H1 (cell line): Measurements from ENCODE around the gene RNGTT. TPM values are rescaled to one million over a fixed set of nuclear protein-coding genes. Genes with fewer than 3 reads are reported as not detected.
A peak's percentile ranks its signal among the peaks of the same experiment; 100 is the strongest.

Experiments
- CTCF ChIA-PET: fragments of 300-600 bp; sonication (Branson Sonifier 250); formaldehyde crosslinking; loops from one replicate; lab custom pipeline; 2021; ENCODE audit not compliant: partially characterized antibody; lab: Charles Lee
- POLR2A ChIA-PET: fragments of 300-600 bp; sonication (Branson Sonifier 250); formaldehyde crosslinking; loops from one replicate; lab custom pipeline; 2021; ENCODE audit warnings: inconsistent platforms; ENCODE audit not compliant: partially characterized antibody; lab: Charles Lee
- DNase-seq, 2 experiments: peaks; one replicate each; pipeline versions ENCODE4 v3.0.0 to v3.0.0-alpha.2; 2010 to 2022; ENCODE audit warnings: low spot score in 2 of 2, low read depth in 1 of 2, mixed read lengths in 1 of 2
- FAIRE-seq: peaks from 2 replicates; lab custom pipeline; 2011; peaks lifted over from hg19 to GRCh38; lab: Jason Lieb, UNC
- H2AFZ ChIP-seq: 2 replicates; pipeline ENCODE4 v1.8.1; 2012; ENCODE audit warnings: low read length, inconsistent platforms
- H2AK5ac ChIP-seq: 2 replicates; pipeline ENCODE4 v1.6.1; 2013; ENCODE audit warnings: low read depth, low read length
- H2BK120ac ChIP-seq: replicated peaks from 2 replicates; pipeline ENCODE3; 2013; ENCODE audit warnings: low read depth, low read length, inconsistent platforms
- H2BK12ac ChIP-seq: 2 replicates; pipeline ENCODE4 v1.6.1; 2013; ENCODE audit warnings: low read depth, low read length
- H2BK15ac ChIP-seq: 2 replicates; pipeline ENCODE4 v1.6.1; 2013; ENCODE audit warnings: low read length
- H2BK20ac ChIP-seq: 2 replicates; pipeline ENCODE4 v1.6.1; 2013; ENCODE audit warnings: low read length
- H2BK5ac ChIP-seq: 2 replicates; pipeline ENCODE4 v1.6.1; 2013; ENCODE audit warnings: low read depth, low read length
- H3K14ac ChIP-seq: 2 replicates; pipeline ENCODE4 v1.6.1; 2013; ENCODE audit warnings: inconsistent platforms; ENCODE audit not compliant: insufficient read length
- H3K18ac ChIP-seq: 2 replicates; pipeline ENCODE4 v1.6.1; 2013; ENCODE audit warnings: low read length; ENCODE audit errors: extremely low read depth
- H3K23ac ChIP-seq: 2 replicates; pipeline ENCODE4 v1.6.1; 2013; ENCODE audit warnings: inconsistent platforms; ENCODE audit not compliant: insufficient read length
- H3K23me2 ChIP-seq: 2 replicates; pipeline ENCODE4 v1.6.1; 2013; ENCODE audit warnings: low read depth, low read length
- H3K27ac ChIP-seq: 2 replicates; pipeline ENCODE4 v1.6.1; 2011; ENCODE audit warnings: low read depth, low read length, inconsistent platforms
- H3K27me3 ChIP-seq, 4 experiments: replicated peaks in 1 of 4; 1 replicate in 1 of 4; 2 replicates in 3 of 4; pipeline versions ENCODE4 v1.6.1 to v1.8.1; 2011 to 2013; ENCODE audit warnings: low read length in 3 of 4, mild to moderate bottlenecking in 3 of 4, inconsistent platforms in 2 of 4, mixed read lengths in 2 of 4, moderate library complexity in 1 of 4; ENCODE audit not compliant: control insufficient read depth in 3 of 4, insufficient read depth in 3 of 4; ENCODE audit errors: extremely low read depth in 1 of 4
- H3K36me3 ChIP-seq, 4 experiments: 2 replicates each; pipeline versions ENCODE4 v1.6.1 to v1.8.1; 2011 to 2013; ENCODE audit warnings: mild to moderate bottlenecking in 4 of 4, low read length in 3 of 4, moderate library complexity in 2 of 4, control low read depth in 1 of 4, inconsistent platforms in 1 of 4; ENCODE audit not compliant: insufficient read depth in 4 of 4, control insufficient read depth in 2 of 4
- H3K4ac ChIP-seq: replicated peaks from 2 replicates; pipeline ENCODE3; 2013; ENCODE audit warnings: low read length, low read depth, mixed read lengths, inconsistent platforms; ENCODE audit not compliant: insufficient read length
- H3K4me1 ChIP-seq, 4 experiments: replicated peaks in 1 of 4; 1 replicate in 1 of 4; 2 replicates in 3 of 4; pipeline versions ENCODE4 v1.6.1 to v1.8.1; 2011 to 2013; ENCODE audit warnings: low read length in 3 of 4, inconsistent platforms in 2 of 4, mixed read lengths in 1 of 4; ENCODE audit not compliant: insufficient read depth in 4 of 4, control insufficient read depth in 3 of 4
- H3K4me2 ChIP-seq, 2 experiments: 2 replicates each; pipeline versions ENCODE4 v1.6.1 to v1.8.1; 2011 to 2013; ENCODE audit warnings: low read depth in 2 of 2, low read length in 2 of 2, control low read depth in 1 of 2, inconsistent platforms in 1 of 2, mild to moderate bottlenecking in 1 of 2; ENCODE audit not compliant: insufficient read depth in 1 of 2
- H3K4me3 ChIP-seq, 4 experiments: fragments of 200-600, 300-600 bp in 1 of 4; sonication (generic), shearing (Covaris generic), sonication (Bioruptor Twin) in 1 of 4; 2 replicates each; pipeline versions ENCODE4 v1.5.1 to v1.8.1; 2011 to 2016; ENCODE audit warnings: low read length in 4 of 4, low read depth in 3 of 4, control low read depth in 2 of 4, inconsistent platforms in 2 of 4, mild to moderate bottlenecking in 2 of 4, mixed read lengths in 1 of 4, moderate library complexity in 1 of 4; ENCODE audit not compliant: insufficient read depth in 2 of 4; ENCODE audit errors: extremely low read depth in 1 of 4
- H3K56ac ChIP-seq: replicated peaks from 2 replicates; pipeline ENCODE3; 2013; ENCODE audit warnings: low read depth, mild to moderate bottlenecking, mixed read lengths, low read length, inconsistent platforms; ENCODE audit not compliant: insufficient read length
- H3K79me1 ChIP-seq: 2 replicates; pipeline ENCODE4 v1.6.1; 2013; ENCODE audit warnings: low read depth, low read length, control low read depth
- H3K79me2 ChIP-seq, 2 experiments: 2 replicates each; pipeline versions ENCODE4 v1.6.1 to v1.8.1; 2012 to 2013; ENCODE audit warnings: low read length in 2 of 2, mild to moderate bottlenecking in 2 of 2, inconsistent platforms in 1 of 2; ENCODE audit not compliant: insufficient read depth in 2 of 2, control insufficient read depth in 1 of 2
- H3K9ac ChIP-seq, 4 experiments: replicated peaks in 1 of 4; 1 replicate in 1 of 4; 2 replicates in 3 of 4; pipeline versions ENCODE4 v1.6.1 to v1.8.1; 2011 to 2013; ENCODE audit warnings: low read depth in 3 of 4, low read length in 3 of 4, control low read depth in 2 of 4, mild to moderate bottlenecking in 2 of 4, moderate library complexity in 2 of 4, inconsistent platforms in 1 of 4; ENCODE audit errors: extremely low read depth in 1 of 4
- H3K9me3 ChIP-seq, 2 experiments: 2 replicates each; pipeline versions ENCODE4 v1.6.1 to v1.8.1; 2012 to 2013; ENCODE audit warnings: mild to moderate bottlenecking in 2 of 2, moderate library complexity in 2 of 2, control low read depth in 1 of 2, inconsistent platforms in 1 of 2, low read depth in 1 of 2, low read length in 1 of 2, mixed read lengths in 1 of 2; ENCODE audit not compliant: insufficient read depth in 2 of 2
- H4K20me1 ChIP-seq, 2 experiments: replicated peaks in 1 of 2; 2 replicates each; pipeline versions ENCODE3 to v1.8.1; 2011 to 2013; ENCODE audit warnings: inconsistent platforms in 2 of 2, low read length in 2 of 2, mild to moderate bottlenecking in 1 of 2; ENCODE audit not compliant: insufficient read depth in 2 of 2, control insufficient read depth in 1 of 2
- H4K5ac ChIP-seq: 2 replicates; pipeline ENCODE4 v1.6.1; 2013; ENCODE audit warnings: low read length, low read depth, mixed read lengths, inconsistent platforms; ENCODE audit not compliant: insufficient read length
- H4K8ac ChIP-seq: 2 replicates; pipeline ENCODE4 v1.8.0; 2013; ENCODE audit warnings: mild to moderate bottlenecking, moderate library complexity, low read length, inconsistent platforms; ENCODE audit not compliant: insufficient read depth; ENCODE audit errors: extremely low read depth
- H4K91ac ChIP-seq: replicated peaks from 2 replicates; pipeline ENCODE3; 2013; ENCODE audit warnings: low read length, mixed read lengths, inconsistent platforms; ENCODE audit not compliant: insufficient read length
- BCL11A ChIP-seq, 2 experiments: IDR thresholded peaks; one replicate each; pipeline ENCODE4 v1.6.1; 2011; ENCODE audit warnings: low read depth in 2 of 2, low read length in 2 of 2, mild to moderate bottlenecking in 2 of 2
- CEBPB ChIP-seq: IDR thresholded peaks from 2 replicates; pipeline ENCODE4 v1.6.1; 2012; ENCODE audit warnings: low read depth, low read length
- CHD2 ChIP-seq: IDR thresholded peaks from 2 replicates; pipeline ENCODE4 v1.6.1; 2012; ENCODE audit warnings: low read length, improper control_type of control experiment
- GTF2F1 ChIP-seq: IDR thresholded peaks from 2 replicates; pipeline ENCODE4 v1.6.1; 2012; ENCODE audit warnings: low read depth, low read length, improper control_type of control experiment, borderline replicate concordance
- KDM4A ChIP-seq: IDR thresholded peaks from one replicate; pipeline ENCODE4 v1.7.1; 2012; ENCODE audit warnings: low read depth, mild to moderate bottlenecking, moderate library complexity, low read length, inconsistent platforms; ENCODE audit not compliant: severe bottlenecking
- MAFK ChIP-seq: IDR thresholded peaks from 2 replicates; pipeline ENCODE4 v1.6.1; 2012; ENCODE audit warnings: low read depth, mild to moderate bottlenecking, improper control_type of control experiment, low read length
- RAD21 ChIP-seq, 2 experiments: IDR thresholded peaks in 1 of 2; conservative IDR thresholded peaks in 1 of 2; 2 replicates each; pipeline ENCODE4 v1.6.1; 2011; ENCODE audit warnings: low read depth in 2 of 2, low read length in 2 of 2, improper control_type of control experiment in 1 of 2, inconsistent platforms in 1 of 2, mild to moderate bottlenecking in 1 of 2, moderate library complexity in 1 of 2
- SIX5 ChIP-seq: IDR thresholded peaks from 2 replicates; pipeline ENCODE4 v1.6.1; 2011; ENCODE audit warnings: mild to moderate bottlenecking, low read depth, low read length
- WGBS, 2 experiments: shearing (Covaris generic) in 1 of 2; methylation state at CpG; one replicate each; pipeline versions ENCODE4 v1.1.6 to v1.1.7; 2013 to 2015; ENCODE audit warnings: low lambda C conversion rate in 2 of 2, mixed read lengths in 2 of 2, inconsistent platforms in 1 of 2, low coverage in 1 of 2, missing lambda C conversion rate in 1 of 2; ENCODE audit not compliant: insufficient replicate concordance in 2 of 2, insufficient coverage in 1 of 2, insufficient read length in 1 of 2; ENCODE audit errors: extremely low coverage in 1 of 2, missing lambda C conversion rate in 1 of 2; 5-methylcytosine and 5-hydroxymethylcytosine counted together
- polyA plus RNA-seq, 7 experiments: library from polyadenylated mRNA; depleted of rRNA in 3 of 7; stranded (reverse) in 5 of 7; unstranded in 2 of 7; fragments of >200 nt in 5 of 7; fragments of 200-250 nt in 2 of 7; gene quantifications; 1 replicate in 5 of 7; 2 replicates in 1 of 7; 4 replicates in 1 of 7; pipeline versions ENCODE4 v1.2.1 to v1.2.3, GENCODE V29; 2011 to 2013; ENCODE audit warnings: missing spikeins in 2 of 7, mixed read lengths in 2 of 7
- total RNA-seq: library from RNA; stranded (reverse); fragmentation: NEBNext Ultra II Directional; extraction: Animal tissue kit (Norgen Biotek cat#: 25700); gene quantifications from 2 replicates; pipeline ENCODE4 v1.2.1, GENCODE V29; 2021
- TF ChIP-seq, protein P1 (sequence below), 3 experiments: IDR thresholded peaks; 1 replicate in 2 of 3; 2 replicates in 1 of 3; pipeline versions ENCODE4 v1.5.1 to v1.6.1; 2011; ENCODE audit warnings: low read length in 3 of 3, mild to moderate bottlenecking in 3 of 3, inconsistent platforms in 2 of 3, low read depth in 1 of 3, moderate library complexity in 1 of 3; ENCODE audit not compliant: insufficient read depth in 1 of 3; ENCODE audit errors: control extremely low read depth in 1 of 3

Gene RNGTT
- total and polyA plus RNA-seq, 2 of the 8 experiments (the other 6 are each of a cell fraction or from before 2014, with no cell fraction given): 3.6 to 21.2 TPM

DNA sequence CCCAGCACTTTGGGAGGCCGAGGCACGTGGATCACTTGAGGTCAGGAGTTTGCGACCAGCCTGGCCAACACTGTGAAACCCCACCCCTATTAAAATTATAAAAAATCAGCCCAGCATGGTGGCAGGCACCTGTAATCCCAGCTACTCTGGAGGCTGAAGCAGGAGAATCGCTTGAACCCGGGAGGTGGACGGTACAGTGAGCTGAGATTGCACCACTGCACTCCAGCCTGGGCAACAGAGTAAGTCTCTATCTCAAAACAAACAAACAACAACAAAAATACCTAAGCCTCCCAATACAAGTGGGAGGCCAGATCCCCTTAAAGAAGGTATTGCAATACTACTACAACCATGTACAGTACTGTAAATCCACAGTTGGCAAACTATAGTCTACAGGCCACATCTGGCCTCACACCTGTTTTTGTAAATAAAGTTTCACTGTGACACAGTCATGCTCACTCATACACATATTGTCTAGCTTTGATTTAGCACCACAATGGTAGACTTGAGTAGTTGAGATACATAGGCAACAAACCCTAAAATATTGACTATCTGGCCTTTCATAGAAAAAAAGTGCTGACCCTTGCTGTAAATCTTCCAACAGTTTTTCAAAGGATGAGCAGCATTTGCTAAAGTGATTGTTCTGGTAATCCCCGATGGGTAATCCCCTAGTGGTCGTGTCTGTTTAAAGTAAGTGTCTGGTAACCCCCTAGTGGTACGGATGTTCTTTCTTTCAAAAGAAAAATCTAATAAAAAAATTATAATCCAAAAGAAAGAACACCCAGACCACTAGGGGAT, 202.0 kb downstream of the RNGTT start:
- Histone ChIP-seq H3K4me2 (no peak overlapping the region), H2BK5ac (no peak overlapping the region), H3K27ac (no peak overlapping the region), H3K14ac (no peak overlapping the region), H3K79me2 (no peaks in the 10 kb centered on the region), H4K91ac (no peak overlapping the region), H4K5ac (no peak overlapping the region), H3K4me3 (no peak overlapping the region), H3K27me3 (no peaks in the 10 kb centered on the region), H3K18ac (no peak overlapping the region), H3K9me3 (no peaks in the 10 kb centered on the region), H2AK5ac (no peak overlapping the region), H2BK20ac (no peak overlapping the region), H3K36me3 (no peaks in the 10 kb centered on the region), H3K4me1 (no peaks in the 10 kb centered on the region; a peak in 1 of 7 replicates), H3K56ac (no peak overlapping the region), H3K23me2 (no peaks in the 10 kb centered on the region), H2BK120ac (no peak overlapping the region), H4K20me1 (no peaks in the 10 kb centered on the region), H3K79me1 (no peaks in the 10 kb centered on the region), H2AFZ (no peak overlapping the region), H3K4ac (no peak overlapping the region), H2BK12ac (no peak overlapping the region), H3K9ac (no peak overlapping the region), H2BK15ac (no peak overlapping the region), H3K23ac (no peak overlapping the region), H4K8ac (no peak overlapping the region)
- no peak for FAIRE-seq
- POLR2A ChIA-PET: no interaction called here
- no peak for DNase-seq
- 88% methylated on average over 9 of the region's 9 CpGs; no CpG with 5 or more reads in 1 of the 2 experiments for WGBS, 2 experiments
- no peak for TF ChIP-seq GTF2F1
- TF ChIP-seq RAD21 (IDR thresholded peaks at IDR 0.05 in 1 of 2, conservative IDR thresholded peaks at IDR 0.05 in 1 of 2; ENCODE audit: low read depth in 2 of 2, low read length in 2 of 2): peak in 1 of 2 experiments; percentile 17; a peak in 1 of 4 replicates
- no peak for TF ChIP-seq CEBPB
- TF ChIP-seq KDM4A: no peak
- TF ChIP-seq MAFK: 0 out of 2 replicates have a peak, but pooled peaks have one; percentile 2
- TF ChIP-seq BCL11A (IDR thresholded peaks at IDR 0.05; ENCODE audit: low read depth in 2 of 2, low read length in 2 of 2): no peak
- no peak for TF ChIP-seq SIX5
- TF ChIP-seq CHD2: no peak
- TF ChIP-seq, protein P1, sequence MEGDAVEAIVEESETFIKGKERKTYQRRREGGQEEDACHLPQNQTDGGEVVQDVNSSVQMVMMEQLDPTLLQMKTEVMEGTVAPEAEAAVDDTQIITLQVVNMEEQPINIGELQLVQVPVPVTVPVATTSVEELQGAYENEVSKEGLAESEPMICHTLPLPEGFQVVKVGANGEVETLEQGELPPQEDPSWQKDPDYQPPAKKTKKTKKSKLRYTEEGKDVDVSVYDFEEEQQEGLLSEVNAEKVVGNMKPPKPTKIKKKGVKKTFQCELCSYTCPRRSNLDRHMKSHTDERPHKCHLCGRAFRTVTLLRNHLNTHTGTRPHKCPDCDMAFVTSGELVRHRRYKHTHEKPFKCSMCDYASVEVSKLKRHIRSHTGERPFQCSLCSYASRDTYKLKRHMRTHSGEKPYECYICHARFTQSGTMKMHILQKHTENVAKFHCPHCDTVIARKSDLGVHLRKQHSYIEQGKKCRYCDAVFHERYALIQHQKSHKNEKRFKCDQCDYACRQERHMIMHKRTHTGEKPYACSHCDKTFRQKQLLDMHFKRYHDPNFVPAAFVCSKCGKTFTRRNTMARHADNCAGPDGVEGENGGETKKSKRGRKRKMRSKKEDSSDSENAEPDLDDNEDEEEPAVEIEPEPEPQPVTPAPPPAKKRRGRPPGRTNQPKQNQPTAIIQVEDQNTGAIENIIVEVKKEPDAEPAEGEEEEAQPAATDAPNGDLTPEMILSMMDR (IDR thresholded peaks at IDR 0.05; ENCODE audit: control extremely low read depth in 1 of 3, insufficient read depth in 1 of 3, low read depth in 1 of 3, low read length in 3 of 3): peak in 2 of 3 experiments; percentile 35 to 77; a peak in 3 of 4 replicates
- CTCF ChIA-PET: interaction anchor here (0.9 to 3.4 kb wide), 4 partner anchors 10 to 19 kb away, joined by 3 to 13 read pairs (median 4); no protein-coding TSS in a partner anchor
